Coronary artery (tissue), 2 donors: ENCODE measurements around the gene CLEC10A.
"Not testable (repeated sequence)": the region's sequence is repeated elsewhere in the genome, so short reads cannot be mapped to it uniquely, and the experiment has no call there.

ENCODE experiments used
- DNase-seq: peaks from one replicate; pipeline ENCODE4 v3.0.0-alpha.2; 2017; ENCODE audit warnings: low spot score
- H3K27ac ChIP-seq, 2 donors: fragments of 200-600 bp; sonication (generic); one replicate each; pipeline ENCODE4 v1.5.1; 2016 to 2019
- H3K4me3 ChIP-seq: fragments of 200-600 bp; sonication (generic); 2 replicates; pipeline ENCODE4 v1.5.1; 2016; ENCODE audit warnings: mild to moderate bottlenecking, moderate library complexity
- CTCF ChIP-seq: fragments of 200-600 bp; sonication (generic); IDR thresholded peaks from one replicate; pipeline ENCODE4 v1.5.1; 2019; ENCODE audit warnings: antibody characterized with exemption

Gene CLEC10A

GRCh38 chr17:7064261-7064660, 15.8 kb downstream of the CLEC10A start:
- TF ChIP-seq CTCF = no peak
- no peak for DNase-seq
- no peak overlapping the region for H3K27ac ChIP-seq
- no peak overlapping the region for H3K4me3 ChIP-seq

GRCh38 chr17:7063518-7064094, 16.4 kb downstream of the CLEC10A start:
- H3K4me3 ChIP-seq = no peak overlapping the region
- TF ChIP-seq CTCF = no peak
- no peak overlapping the region for H3K27ac ChIP-seq
- no peak for DNase-seq

GRCh38 chr17:7060165-7060891, 19.7 kb downstream of the CLEC10A start:
- TF ChIP-seq CTCF = no peak
- no peak overlapping the region for H3K27ac ChIP-seq
- DNase-seq = no peak
- H3K4me3 ChIP-seq = no peak overlapping the region

- Histone ChIP-seq H3K4me3 (no peak overlapping the region), H3K27ac (peak overlapping the region in 1 of 2 donors; percentile 5)
- TF ChIP-seq CTCF = no peak
- no peak for DNase-seq
Measured at GRCh38 chr17:7058831-7059447, 21.1 kb downstream of the CLEC10A start.

- no peak for TF ChIP-seq CTCF
- no peak for DNase-seq
- H3K4me3 ChIP-seq = no peak overlapping the region
- no peak overlapping the region for H3K27ac ChIP-seq
Measured at GRCh38 chr17:7056386-7056785, 23.7 kb downstream of the CLEC10A start.

GRCh38 chr17:7050583-7050982, 29.5 kb downstream of the CLEC10A start:
- DNase-seq, H3K4me3 ChIP-seq, H3K27ac ChIP-seq: not testable (repeated sequence)

GRCh38 chr17:7048968-7049367, 31.1 kb downstream of the CLEC10A start:
- Histone ChIP-seq H3K27ac (no peak overlapping the region), H3K4me3 (no peak overlapping the region)
- TF ChIP-seq CTCF = no peak
- DNase-seq = no peak
